GM23338 (cell line): ENCODE results near the gene IFIT1B. TPM values are rescaled to one million over a fixed set of nuclear protein-coding genes. Genes with fewer than 3 reads are reported as not detected.

ENCODE experiments used
- ATAC-seq: fragments of 200-7000 bp; cut with Tn5 transposase; 3 replicates; pipeline ENCODE4 v1.9.1; 2020
- DNase-seq: peaks from one replicate; pipeline ENCODE4 v3.0.0-alpha.2; 2015; ENCODE audit warnings: low spot score
- H2AFZ ChIP-seq: fragments of 200-600 bp; sonication (generic); 2 replicates; pipeline ENCODE4 v1.8.0; 2016; ENCODE audit warnings: antibody characterized with exemption, mild to moderate bottlenecking, moderate library complexity
- H3F3A ChIP-seq: fragments of 200-600 bp; sonication (generic); replicated peaks from 2 replicates; pipeline ENCODE4 v1.8.0; 2017; ENCODE audit warnings: antibody characterized with exemption, mixed run types, low read depth
- H3K27ac ChIP-seq: fragments of 200-600 bp; sonication (generic); 2 replicates; pipeline ENCODE4 v1.6.1; 2016; ENCODE audit warnings: low read depth
- H3K27me3 ChIP-seq: fragments of 200-600 bp; sonication (generic); 2 replicates; pipeline ENCODE4 v1.8.0; 2016; ENCODE audit warnings: mild to moderate bottlenecking, mixed run types, moderate library complexity; ENCODE audit not compliant: insufficient read depth
- H3K36me3 ChIP-seq: fragments of 200-600 bp; sonication (generic); 2 replicates; pipeline ENCODE4 v1.8.0; 2016; ENCODE audit warnings: mild to moderate bottlenecking; ENCODE audit not compliant: insufficient read depth
- H3K4me1 ChIP-seq: fragments of 200-600 bp; sonication (generic); 2 replicates; pipeline ENCODE4 v1.8.0; 2016; ENCODE audit warnings: mild to moderate bottlenecking, moderate library complexity; ENCODE audit not compliant: insufficient read depth
- H3K4me2 ChIP-seq: fragments of 200-600 bp; sonication (generic); 2 replicates; pipeline ENCODE4 v1.7.1; 2017; ENCODE audit warnings: mixed run types
- H3K4me3 ChIP-seq: fragments of 200-600 bp; sonication (generic); 2 replicates; pipeline ENCODE4 v1.6.1; 2016; ENCODE audit warnings: mixed run types
- H3K79me2 ChIP-seq: fragments of 200-600 bp; sonication (generic); replicated peaks from 2 replicates; pipeline ENCODE4 v1.8.0; 2017; ENCODE audit warnings: mild to moderate bottlenecking; ENCODE audit not compliant: insufficient read depth
- H3K9me2 ChIP-seq: fragments of 200-600 bp; sonication (generic); 2 replicates; pipeline ENCODE4 v1.8.0; 2017; ENCODE audit not compliant: insufficient read depth
- H4K20me1 ChIP-seq: fragments of 200-600 bp; sonication (generic); replicated peaks from 2 replicates; pipeline ENCODE4 v1.8.0; 2017; ENCODE audit warnings: mild to moderate bottlenecking; ENCODE audit not compliant: insufficient read depth
- H3K27ac Mint-ChIP-seq: 2 replicates; pipeline ENCODE4 v1.8.0; 2020; ENCODE audit warnings: inconsistent platforms, mild to moderate bottlenecking, moderate library complexity, mixed read lengths
- H3K27me3 Mint-ChIP-seq: 3 replicates; pipeline ENCODE4 v1.8.0; 2022; ENCODE audit warnings: low read depth, mild to moderate bottlenecking, moderate library complexity, mixed read lengths, inconsistent platforms; ENCODE audit not compliant: insufficient read depth, poor library complexity
- H3K36me3 Mint-ChIP-seq: 3 replicates; pipeline ENCODE4 v1.8.0; 2021; ENCODE audit warnings: low read depth, mild to moderate bottlenecking, inconsistent platforms, moderate library complexity, mixed read lengths
- H3K4me1 Mint-ChIP-seq: 3 replicates; pipeline ENCODE4 v1.8.0; 2020; ENCODE audit warnings: mild to moderate bottlenecking, inconsistent platforms, mixed read lengths
- H3K4me3 Mint-ChIP-seq: 3 replicates; pipeline ENCODE4 v1.8.0; 2021; ENCODE audit warnings: moderate library complexity, mild to moderate bottlenecking, inconsistent platforms, mixed read lengths
- H3K9me3 Mint-ChIP-seq: 3 replicates; pipeline ENCODE4 v1.8.0; 2020; ENCODE audit warnings: moderate library complexity, mild to moderate bottlenecking, inconsistent platforms, mixed read lengths
- ETS1 ChIP-seq: IDR thresholded peaks from 2 replicates; pipeline ENCODE4 v1.6.1; 2016; ENCODE audit warnings: antibody characterized with exemption
- JUNB ChIP-seq: IDR thresholded peaks from one replicate; pipeline ENCODE4 v1.6.1; 2016; ENCODE audit warnings: antibody characterized with exemption; ENCODE audit not compliant: unreplicated experiment
- NANOG ChIP-seq: IDR thresholded peaks from 2 replicates; pipeline ENCODE4 v1.6.1; 2016; ENCODE audit warnings: antibody characterized with exemption, borderline replicate concordance
- STAT1 ChIP-seq: IDR thresholded peaks from one replicate; pipeline ENCODE4 v1.6.1; 2016; ENCODE audit warnings: antibody characterized with exemption; ENCODE audit not compliant: unreplicated experiment
- ZNF462 ChIP-seq: fragments of 250-450 bp; sonication (Bioruptor Pico); IDR thresholded peaks from 2 replicates; pipeline ENCODE4 v1.5.0; 2020; ENCODE audit warnings: mild to moderate bottlenecking, moderate library complexity
- polyA plus RNA-seq: library from polyadenylated mRNA; unstranded; fragments of >200 nt; fragmentation: Nextera tagmentation; extraction: Ambion mirVana; gene quantifications from 2 replicates; pipeline ENCODE4 v1.2.1, GENCODE V29; 2016
- total RNA-seq: library from RNA; depleted of rRNA; stranded (reverse); fragments of >200 nt; shearing (Covaris generic); gene quantifications from 2 replicates; pipeline ENCODE4 v1.2.3, GENCODE V29; 2014

IFIT1B gene
- total and polyA plus RNA-seq, 2 experiments from 2014 or later: 0.10 TPM; not detected in 1

DNA sequence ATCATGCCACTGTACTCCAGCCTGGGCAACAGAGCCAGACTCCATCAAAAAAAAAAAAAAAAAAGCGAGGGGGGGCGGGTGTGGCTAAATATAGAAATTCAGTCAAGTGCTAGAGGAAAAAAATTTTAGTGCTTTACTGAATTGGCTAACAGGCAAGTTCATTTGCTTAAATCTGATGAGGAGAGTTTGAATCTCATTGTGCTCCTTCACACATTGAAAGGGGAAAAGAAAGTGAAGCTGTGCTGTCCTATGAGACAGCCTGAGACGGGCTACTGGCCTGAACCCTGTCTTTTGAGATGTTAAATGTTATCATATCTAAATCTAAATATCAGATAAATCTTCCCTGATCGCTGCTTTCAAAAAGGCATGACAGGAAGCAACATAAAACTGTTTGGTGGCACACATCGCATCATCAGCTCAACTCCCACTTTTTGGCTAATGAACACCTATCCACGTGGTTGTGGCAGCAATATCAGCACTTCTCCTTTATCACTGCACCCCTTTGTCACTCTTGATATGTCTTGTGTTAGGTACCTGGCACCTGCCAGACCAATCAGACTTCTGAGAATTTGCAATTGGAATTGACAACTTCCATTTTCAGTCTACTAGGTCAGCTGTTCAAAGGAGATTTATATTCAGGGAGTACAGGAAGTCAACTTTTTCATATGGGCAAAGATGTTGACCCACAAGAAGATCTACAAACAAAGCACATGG is 14.0 kb upstream of the IFIT1B start:
- H3F3A ChIP-seq: no peaks in the 10 kb centered on the region
- H3K27ac ChIP-seq: no peak overlapping the region
- peaks cover 2% of the 10 kb centered on the region for H3K27me3 Mint-ChIP-seq
- H4K20me1 ChIP-seq: no peaks in the 10 kb centered on the region
- ATAC-seq: no peak
- no peak overlapping the region for H3K27ac Mint-ChIP-seq
- H3K9me2 ChIP-seq: no peaks in the 10 kb centered on the region
- no peaks in the 10 kb centered on the region for H3K27me3 ChIP-seq
- no peak for DNase-seq
- H3K4me1 Mint-ChIP-seq: peaks cover 4% of the 10 kb centered on the region; the same call in 1 of the 3 replicates
- no peaks in the 10 kb centered on the region for H3K79me2 ChIP-seq
- H3K36me3 Mint-ChIP-seq: no peaks in the 10 kb centered on the region
- TF ChIP-seq STAT1 (no peak), NANOG (no peak), ZNF462 (CRISPR knock-in tag) (no peak), ETS1 (no peak), JUNB (no peak)
- H3K4me2 ChIP-seq: no peak overlapping the region
- no peak overlapping the region for H3K4me3 ChIP-seq
- no peaks in the 10 kb centered on the region for H3K36me3 ChIP-seq
- no peak overlapping the region for H3K4me3 Mint-ChIP-seq
- H3K4me1 ChIP-seq: no peaks in the 10 kb centered on the region
- H3K9me3 Mint-ChIP-seq: no peaks in the 10 kb centered on the region; the same call in 2 of the 3 replicates
- no peak overlapping the region for H2AFZ ChIP-seq
